Measurements from ENCODE around the gene TIGD3. TPM values are rescaled to one million over a fixed set of nuclear protein-coding genes. Genes with fewer than 3 reads are reported as not detected.

TIGD3 gene
- total and polyA plus RNA-seq, 2 of the 8 experiments (the other 6 are each of a cell fraction or from before 2014, with no cell fraction given) = 1.1 to 1.3 TPM

DNA sequence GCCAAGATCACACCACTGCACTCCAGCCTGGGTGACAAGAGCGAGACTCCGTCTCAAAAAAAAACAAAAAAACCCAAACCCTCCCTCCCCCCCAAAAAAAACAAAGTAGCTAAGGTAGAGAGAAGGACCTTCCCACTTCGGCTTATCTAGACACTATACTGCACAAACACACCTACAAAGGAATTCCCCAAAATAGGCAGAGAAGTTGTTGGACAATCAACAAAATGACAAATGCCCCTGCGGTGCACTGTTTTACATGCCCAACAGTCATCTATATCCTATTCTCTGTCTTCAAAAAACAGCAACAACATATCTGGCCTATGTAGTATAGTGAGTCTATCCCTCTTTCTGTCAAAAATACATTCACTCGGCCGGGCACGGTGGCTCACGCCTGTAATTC is 27.5 kb upstream of the TIGD3 start:
- Histone ChIP-seq H2BK5ac (ENCODE audit: low read depth, low read length) (no peak overlapping the region), H4K5ac (ENCODE audit: insufficient read length, low read depth, low read length) (no peak overlapping the region), H3K23me2 (ENCODE audit: low read depth, low read length) (no peaks in the 10 kb centered on the region), H2AK5ac (ENCODE audit: low read depth, low read length) (no peak overlapping the region), H3K4me2 (ENCODE audit: insufficient read depth in 1 of 2, low read depth in 2 of 2, low read length in 2 of 2) (no peak overlapping the region), H3K79me2 (ENCODE audit: control insufficient read depth in 1 of 2, insufficient read depth in 2 of 2, low read length in 2 of 2) (no peaks in the 10 kb centered on the region), H3K9me3 (ENCODE audit: insufficient read depth in 2 of 2, low read depth in 1 of 2, low read length in 1 of 2) (no peaks in the 10 kb centered on the region), H4K20me1 (replicated peaks in 1 of 2; ENCODE audit: control insufficient read depth in 1 of 2, insufficient read depth in 2 of 2, low read length in 2 of 2) (peaks cover 3 to 4% of the 10 kb centered on the region in 2 experiments), H3K27me3 (replicated peaks in 1 of 4; ENCODE audit: control insufficient read depth in 3 of 4, extremely low read depth in 1 of 4, insufficient read depth in 3 of 4, low read length in 3 of 4) (no peaks in the 10 kb centered on the region; a peak in 1 of 7 replicates), H2BK15ac (ENCODE audit: low read length) (no peak overlapping the region), H3K18ac (ENCODE audit: extremely low read depth, low read length) (no peak overlapping the region), H3K14ac (ENCODE audit: insufficient read length) (no peak overlapping the region), H2AFZ (ENCODE audit: low read length) (no peak overlapping the region), H3K23ac (ENCODE audit: insufficient read length) (no peak overlapping the region), H4K8ac (ENCODE audit: extremely low read depth, insufficient read depth, low read length) (no peak overlapping the region), H3K79me1 (ENCODE audit: low read depth, low read length) (peaks cover 4% of the 10 kb centered on the region), H3K4me1 (replicated peaks in 1 of 4; ENCODE audit: control insufficient read depth in 3 of 4, insufficient read depth in 4 of 4, low read length in 3 of 4) (no peaks in the 10 kb centered on the region; a peak in 1 of 7 replicates), H3K9ac (replicated peaks in 1 of 4; ENCODE audit: extremely low read depth in 1 of 4, low read depth in 3 of 4, low read length in 3 of 4) (no peak overlapping the region), H2BK120ac (replicated peaks; ENCODE audit: low read depth, low read length) (no peak overlapping the region), H3K4ac (replicated peaks; ENCODE audit: insufficient read length, low read depth, low read length) (no peak overlapping the region), H3K27ac (ENCODE audit: low read depth, low read length) (no peak overlapping the region), H4K91ac (replicated peaks; ENCODE audit: insufficient read length, low read length) (no peak overlapping the region), H2BK12ac (ENCODE audit: low read depth, low read length) (no peak overlapping the region), H2BK20ac (ENCODE audit: low read length) (no peak overlapping the region), H3K36me3 (ENCODE audit: control insufficient read depth in 2 of 4, insufficient read depth in 4 of 4, low read length in 3 of 4) (peaks cover 0 to 4% (median 1%) of the 10 kb centered on the region in 4 experiments; a peak in 5 of 8 replicates), H3K56ac (replicated peaks; ENCODE audit: insufficient read length, low read depth, low read length) (no peak overlapping the region), H3K4me3 (ENCODE audit: extremely low read depth in 1 of 4, insufficient read depth in 2 of 4, low read depth in 3 of 4, low read length in 4 of 4) (no peak overlapping the region)
- 88% methylated on average over 6 of the region's 8 CpGs; no CpG with 5 or more reads in 1 of the 2 experiments for WGBS, 2 experiments (ENCODE audit: extremely low coverage in 1 of 2, insufficient coverage in 1 of 2, insufficient read length in 1 of 2, insufficient replicate concordance in 2 of 2, low coverage in 1 of 2, low lambda C conversion rate in 2 of 2, missing lambda C conversion rate in 1 of 2)
- POLR2A ChIA-PET (ENCODE audit: partially characterized antibody) = interaction anchor here (0.7 to 20.9 kb wide), 6 partner anchors 14 to 223 kb away, joined by 3 to 208 read pairs (median 4); partner anchors contain the start of genes CDC42EP2 and MALAT1
- no peak for TF ChIP-seq KDM1A (IDR thresholded peaks at IDR 0.05; ENCODE audit: borderline replicate concordance, low read length)
- CTCF ChIA-PET (ENCODE audit: partially characterized antibody) = interaction anchor here (0.6 to 52.8 kb wide), 7 partner anchors 10 to 183 kb away, joined by 3 to 1179 read pairs (median 3); no protein-coding TSS in a partner anchor
- FAIRE-seq (no peak), DNase-seq (ENCODE audit: low read depth in 1 of 2, low spot score in 2 of 2) (no peak)

All from H1 (cell line).